HG02870 (cell line): ENCODE data around the gene PATZ1.

Experiments
- ATAC-seq: cut with Tn5 transposase; IDR thresholded peaks from one replicate; pipeline ENCODE4 v1.9.1; 2021; ENCODE audit warnings: mild to moderate bottlenecking, moderate library complexity; ENCODE audit not compliant: unreplicated experiment

The PATZ1 gene

GRCh38 chr22:31343235-31344191 lies 2.6 kb downstream of the PATZ1 start:
- ATAC-seq, result no peak

GRCh38 chr22:31342389-31343140 lies 3.6 kb downstream of the PATZ1 start:
- ATAC-seq, result no peak

GRCh38 chr22:31341386-31342088 lies 4.6 kb downstream of the PATZ1 start:
- ATAC-seq, result no peak

GRCh38 chr22:31340765-31341247 lies 5.3 kb downstream of the PATZ1 start:
- ATAC-seq, result no peak

GRCh38 chr22:31340360-31340759 lies 5.8 kb downstream of the PATZ1 start:
- ATAC-seq, result no peak

GRCh38 chr22:31339148-31339832 lies 6.9 kb downstream of the PATZ1 start:
- ATAC-seq, result no peak

GRCh38 chr22:31337178-31337577 lies 9.0 kb downstream of the PATZ1 start:
- ATAC-seq, result no peak

- ATAC-seq, result no peak
Measured at GRCh38 chr22:31334329-31334728, 11.8 kb downstream of the PATZ1 start.

GRCh38 chr22:31333641-31334040 lies 12.5 kb downstream of the PATZ1 start:
- no peak for ATAC-seq

GRCh38 chr22:31332886-31333285 lies 13.3 kb downstream of the PATZ1 start:
- ATAC-seq, result no peak

GRCh38 chr22:31332010-31332409 lies 14.1 kb downstream of the PATZ1 start:
- ATAC-seq, result no peak

- ATAC-seq, result no peak
Measured at GRCh38 chr22:31329453-31330215, 16.5 kb downstream of the PATZ1 start.

- no peak for ATAC-seq
Measured at GRCh38 chr22:31329029-31329428, 17.1 kb downstream of the PATZ1 start.

GRCh38 chr22:31328544-31328960 lies 17.6 kb downstream of the PATZ1 start:
- ATAC-seq, result no peak

GRCh38 chr22:31327806-31328543 lies 18.2 kb downstream of the PATZ1 start:
- ATAC-seq, result no peak

GRCh38 chr22:31326877-31327276 lies 19.3 kb downstream of the PATZ1 start:
- no peak for ATAC-seq

GRCh38 chr22:31323578-31324550 lies 22.3 kb downstream of the PATZ1 start:
- ATAC-seq, result no peak

- ATAC-seq, result no peak
Measured at GRCh38 chr22:31321421-31321820, 24.7 kb downstream of the PATZ1 start.
